Thyroid gland (tissue), 4 donors: Measurements from ENCODE around the gene IGFALS. TPM values are rescaled to one million over a fixed set of nuclear protein-coding genes. Genes with fewer than 3 reads are reported as not detected.

Experiments
- DNase-seq, 2 donors: peaks; one replicate each; pipeline ENCODE4 v3.0.0-alpha.2; 2019
- H3K27ac ChIP-seq, 3 donors: fragments of 200-600 bp; sonication (generic); 1 replicate in 2 of 3; 2 replicates in 1 of 3; pipeline ENCODE4 v1.5.1; 2016 to 2019; ENCODE audit warnings: mild to moderate bottlenecking in 1 of 3, moderate library complexity in 1 of 3
- H3K27me3 ChIP-seq: fragments of 200-600 bp; sonication (generic); one replicate; pipeline ENCODE4 v1.5.1; 2019
- H3K36me3 ChIP-seq, 2 donors: fragments of 200-600 bp; sonication (generic); one replicate each; pipeline ENCODE4 v1.5.1; 2016 to 2019
- H3K4me1 ChIP-seq, 2 donors: fragments of 200-600 bp; sonication (generic); one replicate each; pipeline ENCODE4 v1.5.1; 2017 to 2019
- H3K4me3 ChIP-seq, 3 donors: fragments of 200-600 bp; sonication (generic); replicated peaks in 1 of 3; 1 replicate in 2 of 3; 2 replicates in 1 of 3; pipeline ENCODE4 v1.5.1; 2016; ENCODE audit warnings: mild to moderate bottlenecking in 1 of 3
- H3K9me3 ChIP-seq: fragments of 200-600 bp; sonication (generic); one replicate; pipeline ENCODE4 v1.5.1; 2017
- POLR2A ChIP-seq, 2 donors: fragments of 450-650 bp; IDR thresholded peaks; one replicate each; pipeline ENCODE4 v1.6.1; 2017; ENCODE audit warnings: antibody characterized with exemption in 2 of 2, mild to moderate bottlenecking in 2 of 2, moderate library complexity in 1 of 2
- WGBS, 2 donors: methylation state at CpG; one replicate each; pipeline ENCODE4 v1.1.5; 2017; 5-methylcytosine and 5-hydroxymethylcytosine counted together
- intact Hi-C: fragments of 100-400 bp; cut with DNase I; formaldehyde crosslinking; loops from one replicate; pipeline ENCODE4 v1.15.1; 2023
- total RNA-seq, 4 donors: library from RNA; depleted of rRNA; stranded (reverse); fragments of >200 nt; gene quantifications; one replicate each; pipeline ENCODE4 v1.2.3, GENCODE V29; 2016
- TF ChIP-seq, protein P1 (sequence below), 6 experiments: fragments of 200-600 bp in 3 of 6; fragments of 450-650 bp in 3 of 6; sonication (generic) in 3 of 6; IDR thresholded peaks; one replicate each; pipeline ENCODE4 v1.5.1; 2016 to 2019; ENCODE audit warnings: antibody characterized with exemption in 6 of 6, mild to moderate bottlenecking in 2 of 6, inconsistent platforms in 1 of 6, moderate library complexity in 1 of 6

Gene IGFALS
- total RNA-seq, 4 donors from 2014 or later = 0.13 to 4.2 (median 1.8) TPM

DNA sequence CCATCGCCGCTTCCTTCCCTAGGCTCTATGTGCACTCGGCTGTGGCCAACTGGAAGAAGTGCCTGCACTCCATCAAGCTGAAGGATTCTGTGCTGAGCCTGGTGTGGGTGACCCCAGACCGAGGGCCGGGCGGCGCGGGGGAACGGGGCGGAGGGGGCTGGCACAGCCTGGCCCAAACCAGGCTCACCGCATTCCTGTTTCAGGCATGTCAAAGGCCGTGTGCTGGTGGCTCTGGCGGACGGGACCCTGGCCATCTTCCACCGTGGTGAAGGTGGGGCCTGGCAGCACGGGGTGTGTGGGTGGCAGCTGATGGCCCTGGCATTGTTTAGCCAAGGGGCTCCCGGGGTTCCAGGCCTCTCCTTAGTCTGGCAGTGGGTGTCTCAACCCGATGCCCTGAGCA is 26.8 kb downstream of the IGFALS start:
- TF ChIP-seq POLR2A (IDR thresholded peaks at IDR 0.05) = no peak
- TF ChIP-seq, protein P1, sequence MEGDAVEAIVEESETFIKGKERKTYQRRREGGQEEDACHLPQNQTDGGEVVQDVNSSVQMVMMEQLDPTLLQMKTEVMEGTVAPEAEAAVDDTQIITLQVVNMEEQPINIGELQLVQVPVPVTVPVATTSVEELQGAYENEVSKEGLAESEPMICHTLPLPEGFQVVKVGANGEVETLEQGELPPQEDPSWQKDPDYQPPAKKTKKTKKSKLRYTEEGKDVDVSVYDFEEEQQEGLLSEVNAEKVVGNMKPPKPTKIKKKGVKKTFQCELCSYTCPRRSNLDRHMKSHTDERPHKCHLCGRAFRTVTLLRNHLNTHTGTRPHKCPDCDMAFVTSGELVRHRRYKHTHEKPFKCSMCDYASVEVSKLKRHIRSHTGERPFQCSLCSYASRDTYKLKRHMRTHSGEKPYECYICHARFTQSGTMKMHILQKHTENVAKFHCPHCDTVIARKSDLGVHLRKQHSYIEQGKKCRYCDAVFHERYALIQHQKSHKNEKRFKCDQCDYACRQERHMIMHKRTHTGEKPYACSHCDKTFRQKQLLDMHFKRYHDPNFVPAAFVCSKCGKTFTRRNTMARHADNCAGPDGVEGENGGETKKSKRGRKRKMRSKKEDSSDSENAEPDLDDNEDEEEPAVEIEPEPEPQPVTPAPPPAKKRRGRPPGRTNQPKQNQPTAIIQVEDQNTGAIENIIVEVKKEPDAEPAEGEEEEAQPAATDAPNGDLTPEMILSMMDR (IDR thresholded peaks at IDR 0.05) = no peak
- Histone ChIP-seq H3K36me3 (peaks cover 39 to 56% of the 10 kb centered on the region in 2 donors), H3K4me3 (no peak overlapping the region), H3K9me3 (no peaks in the 10 kb centered on the region), H3K27ac (no peak overlapping the region), H3K27me3 (no peaks in the 10 kb centered on the region), H3K4me1 (peaks cover 3 to 8% of the 10 kb centered on the region in 2 donors)
- intact Hi-C loops = no loop called here
- DNase-seq = no peak
- 88% methylated on average over 13 of the region's 18 CpGs; no CpG with 5 or more reads in 1 of the 2 donors for WGBS, 2 donors

DNA sequence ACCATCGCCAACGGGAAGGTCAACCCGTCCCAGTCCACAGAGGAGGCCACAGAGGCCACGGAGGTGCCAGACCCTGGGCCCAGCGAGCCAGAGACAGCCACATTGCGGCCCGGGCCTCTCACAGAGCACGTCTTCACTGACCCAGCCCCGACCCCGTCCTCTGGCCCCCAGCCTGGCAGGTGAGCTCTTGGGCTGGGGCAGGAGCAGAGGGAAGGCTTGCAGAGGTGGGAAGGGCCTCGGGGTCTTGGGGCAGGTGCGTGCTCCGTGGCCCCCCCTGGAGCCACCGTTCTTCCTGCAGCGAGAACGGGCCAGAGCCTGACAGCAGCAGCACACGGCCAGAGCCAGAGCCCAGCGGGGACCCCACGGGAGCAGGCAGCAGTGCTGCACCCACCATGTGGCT is 27.3 kb downstream of the IGFALS start:
- peaks cover 43 to 57% of the 10 kb centered on the region in 2 donors for H3K36me3 ChIP-seq
- intact Hi-C loops = no loop called here

DNA sequence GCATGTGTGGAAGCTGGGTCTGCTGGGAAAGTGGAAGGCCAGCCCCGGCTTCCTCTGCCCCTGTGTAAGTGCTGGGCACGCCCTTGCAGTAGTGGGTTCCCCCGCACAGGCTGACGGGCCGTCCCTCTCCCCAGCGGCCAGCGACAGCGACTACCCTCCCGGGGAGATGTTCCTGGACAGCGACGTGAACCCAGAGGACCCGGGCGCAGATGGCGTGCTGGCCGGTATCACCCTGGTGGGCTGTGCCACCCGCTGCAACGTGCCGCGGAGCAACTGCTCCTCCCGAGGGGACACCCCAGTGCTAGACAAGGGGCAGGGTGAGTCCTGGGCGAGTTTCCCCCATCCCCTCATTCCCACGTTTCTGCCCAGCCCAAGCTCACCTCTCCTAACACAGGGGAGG is 27.7 kb downstream of the IGFALS start:
- no peak for DNase-seq
- 94% methylated on average over 3 to 9 of the region's 22 CpGs for WGBS, 2 donors
- Histone ChIP-seq H3K36me3 (peaks cover 48 to 61% of the 10 kb centered on the region in 2 donors), H3K4me1 (peaks cover 0 to 7% of the 10 kb centered on the region in 2 donors), H3K9me3 (no peaks in the 10 kb centered on the region), H3K4me3 (no peak overlapping the region), H3K27ac (no peak overlapping the region), H3K27me3 (no peaks in the 10 kb centered on the region)
- no peak for TF ChIP-seq POLR2A (IDR thresholded peaks at IDR 0.05)
- TF ChIP-seq, protein P1 (IDR thresholded peaks at IDR 0.05) = no peak
- intact Hi-C loops = no loop called here

More for the DNA sequence above, 27.3 kb downstream of the IGFALS start:
- no peak overlapping the region for H3K27ac ChIP-seq
- 94 to 96% methylated on average over 6 to 7 of the region's 19 CpGs for WGBS, 2 donors
- no peak for DNase-seq
- H3K27me3 ChIP-seq = no peaks in the 10 kb centered on the region
- H3K4me3 ChIP-seq = no peak overlapping the region
- no peaks in the 10 kb centered on the region for H3K9me3 ChIP-seq
- TF ChIP-seq POLR2A (IDR thresholded peaks at IDR 0.05) = no peak
- TF ChIP-seq, protein P1 (IDR thresholded peaks at IDR 0.05) = no peak
- H3K4me1 ChIP-seq = peaks cover 0 to 7% of the 10 kb centered on the region in 2 donors

DNA sequence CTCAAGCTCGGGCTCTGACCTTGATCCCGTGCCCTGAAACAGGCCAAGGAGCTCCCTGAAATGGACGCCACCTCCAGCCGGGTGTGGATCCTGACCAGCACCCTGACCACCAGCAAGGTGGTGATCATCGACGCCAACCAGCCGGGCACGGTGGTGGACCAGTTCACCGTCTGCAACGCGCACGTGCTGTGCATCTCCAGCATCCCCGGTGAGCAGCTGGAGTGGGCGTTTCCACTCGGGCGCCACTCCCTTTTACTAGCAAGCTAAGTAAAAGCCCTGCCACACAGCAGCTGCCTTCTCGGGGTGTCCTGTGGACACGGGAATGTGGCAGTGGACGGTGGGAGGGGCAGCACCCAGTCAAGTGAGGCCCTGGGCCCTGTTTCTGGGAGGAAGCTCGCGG is 28.5 kb downstream of the IGFALS start:
- no peaks in the 10 kb centered on the region for H3K27me3 ChIP-seq
- peaks cover 0 to under 1% of the 10 kb centered on the region in 2 donors for H3K4me1 ChIP-seq
- 93 to 100% methylated on average over 10 to 21 of the region's 21 CpGs for WGBS, 2 donors
- peaks cover 55 to 70% of the 10 kb centered on the region in 2 donors for H3K36me3 ChIP-seq
- TF ChIP-seq, protein P1 (IDR thresholded peaks at IDR 0.05) = no peak
- TF ChIP-seq POLR2A (IDR thresholded peaks at IDR 0.05) = no peak
- no peak overlapping the region for H3K4me3 ChIP-seq
- no peaks in the 10 kb centered on the region for H3K9me3 ChIP-seq
- no peak for DNase-seq
- intact Hi-C loops = no loop called here
- H3K27ac ChIP-seq = no peak overlapping the region

DNA sequence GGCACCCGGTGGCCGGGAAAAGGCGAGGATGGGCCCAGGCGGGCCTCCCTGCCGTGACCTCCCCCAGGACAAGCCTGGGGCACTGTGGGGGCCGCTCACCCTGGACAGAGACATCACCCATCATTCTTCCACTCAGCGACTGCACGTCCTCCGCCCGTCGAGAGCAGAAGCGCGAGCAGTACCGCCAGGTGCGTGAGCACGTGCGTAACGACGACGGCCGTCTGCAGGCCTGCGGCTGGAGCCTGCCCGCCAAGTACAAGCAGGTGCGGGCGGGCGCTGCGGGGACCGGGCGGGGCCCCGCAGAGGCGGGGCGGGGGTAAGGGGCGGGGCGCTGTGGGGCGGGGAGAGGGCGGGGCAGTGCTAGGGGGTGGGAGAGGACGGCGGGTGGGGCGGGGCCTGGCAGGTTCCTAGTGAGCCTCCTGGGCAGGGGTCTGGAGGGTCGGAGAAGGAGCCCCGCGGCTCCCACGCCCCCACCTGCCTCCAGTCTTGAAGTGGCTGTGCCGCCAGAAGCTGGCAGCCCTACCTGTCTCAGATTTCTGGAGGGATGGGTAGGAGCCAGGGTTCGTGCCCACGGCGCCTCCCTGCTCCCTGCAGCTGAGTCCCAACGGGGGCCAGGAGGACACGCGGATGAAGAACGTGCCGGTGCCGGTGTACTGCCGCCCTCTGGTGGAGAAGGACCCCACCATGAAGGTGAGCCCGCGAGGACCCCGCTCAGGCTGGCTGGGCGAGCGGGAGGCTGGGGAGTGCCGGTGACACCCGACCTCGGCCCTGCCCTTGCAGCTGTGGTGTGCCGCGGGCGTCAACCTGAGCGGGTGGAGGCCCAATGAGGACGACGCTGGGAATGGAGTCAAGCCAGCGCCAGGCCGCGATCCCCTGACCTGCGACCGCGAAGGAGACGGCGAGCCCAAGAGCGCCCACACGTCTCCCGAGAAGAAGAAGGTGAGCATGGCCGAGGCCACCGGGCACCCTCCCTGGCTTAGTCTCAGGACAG is 29.7 kb downstream of the IGFALS start:
- 93 to 95% methylated on average over 15 to 57 of the region's 81 CpGs for WGBS, 2 donors
- Histone ChIP-seq H3K27ac (no peak overlapping the region), H3K36me3 (peaks cover 55 to 71% of the 10 kb centered on the region in 2 donors)

More for the DNA sequence above, 29.7 kb downstream of the IGFALS start:
- intact Hi-C loops = no loop called here
- no peak for DNase-seq
- no peaks in the 10 kb centered on the region for H3K4me1 ChIP-seq
- no peaks in the 10 kb centered on the region for H3K27me3 ChIP-seq
- H3K4me3 ChIP-seq = no peak overlapping the region
- no peaks in the 10 kb centered on the region for H3K9me3 ChIP-seq
- TF ChIP-seq, protein P1 (IDR thresholded peaks at IDR 0.05) = peak in 1 of 6 experiments; percentile 8
- no peak for TF ChIP-seq POLR2A (IDR thresholded peaks at IDR 0.05)
